Activated CD4-positive, alpha-beta memory T cell treated with anti-CD3 and anti-CD28 coated beads, Interleukin-2, amount 10 ng/mL, durations not matched to agents 7 days and 5 days (primary cell): Measurements from ENCODE around the gene IQCE. TPM values are rescaled to one million over a fixed set of nuclear protein-coding genes. Genes with fewer than 3 reads are reported as not detected.

Source experiments
- CTCF ChIA-PET: fragments of 350-600 bp; sonication (Branson Sonifier 250); formaldehyde crosslinking; loops from one replicate; lab custom pipeline; 2021; ENCODE audit warnings: antibody characterized with exemption, inconsistent platforms; lab: Charles Lee
- POLR2A ChIA-PET: fragments of 350-600 bp; sonication (Branson Sonifier 250); formaldehyde crosslinking; loops from one replicate; lab custom pipeline; 2021; ENCODE audit warnings: antibody characterized with exemption; lab: Charles Lee
- DNase-seq: peaks from one replicate; pipeline ENCODE4 v3.0.0-alpha.2; 2020
- H3K27ac Mint-ChIP-seq: one replicate; pipeline ENCODE4 v1.8.0; 2021; ENCODE audit warnings: mild to moderate bottlenecking, mixed read lengths
- H3K27me3 Mint-ChIP-seq: one replicate; pipeline ENCODE4 v1.8.0; 2021; ENCODE audit warnings: mixed read lengths
- H3K36me3 Mint-ChIP-seq: one replicate; pipeline ENCODE4 v1.8.0; 2021; ENCODE audit warnings: low read depth, mixed read lengths
- H3K4me1 Mint-ChIP-seq: one replicate; pipeline ENCODE4 v1.8.0; 2021; ENCODE audit warnings: mixed read lengths
- H3K4me3 Mint-ChIP-seq: one replicate; pipeline ENCODE4 v1.8.0; 2021; ENCODE audit warnings: mild to moderate bottlenecking, mixed read lengths
- H3K9me3 Mint-ChIP-seq: one replicate; pipeline ENCODE4 v1.8.0; 2021; ENCODE audit warnings: mixed read lengths
- total RNA-seq, 2 experiments: library from RNA; stranded (reverse); gene quantifications; one replicate each; pipeline ENCODE4 v1.2.3, GENCODE V29; 2021

IQCE gene
- total RNA-seq, 2 experiments from 2014 or later = 12.7 to 14.0 TPM

DNA sequence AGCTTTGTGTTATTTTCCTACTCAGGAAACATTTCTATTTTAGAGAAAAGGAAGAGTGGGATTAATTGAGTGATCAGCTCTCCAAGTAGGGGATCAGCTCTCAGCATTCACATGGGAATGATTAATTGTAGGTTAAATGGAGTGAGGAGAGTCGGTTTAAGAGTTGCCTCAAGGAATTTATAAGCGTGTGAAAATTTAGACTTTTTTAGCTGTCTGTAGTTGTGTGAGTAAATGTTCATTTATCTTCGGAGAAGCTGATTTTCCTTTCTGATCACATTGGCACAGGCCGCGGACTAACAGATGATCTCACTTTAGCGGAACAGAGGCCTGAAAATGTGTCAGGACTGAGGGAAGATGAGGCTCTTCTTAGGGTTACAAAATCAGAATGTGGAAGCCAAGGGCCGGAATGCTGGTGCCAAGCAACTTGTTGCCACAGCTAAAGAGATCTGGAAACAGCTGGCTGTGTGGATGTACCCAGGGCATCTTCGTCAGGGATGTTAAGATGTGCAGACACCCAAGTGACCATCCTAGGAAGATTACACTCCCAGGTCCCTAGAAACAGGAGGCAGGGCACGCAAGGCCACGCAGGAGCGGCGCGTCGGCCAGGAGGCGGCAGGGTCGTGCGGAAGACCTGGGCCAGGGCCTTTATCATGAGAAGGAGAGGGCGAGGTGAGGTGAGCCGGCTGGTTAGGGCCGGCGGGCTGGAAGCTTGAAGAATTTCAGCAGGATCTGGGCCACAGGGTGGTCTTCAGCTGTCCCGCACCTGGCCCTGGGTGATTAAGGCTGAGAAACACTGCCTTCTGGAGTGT lies 37.9 kb downstream of the IQCE start:
- Mint-ChIP-seq H3K36me3 (peaks cover 14% of the 10 kb centered on the region), H3K27ac (no peak overlapping the region), H3K4me1 (no peaks in the 10 kb centered on the region), H3K27me3 (no peaks in the 10 kb centered on the region), H3K4me3 (no peak overlapping the region), H3K9me3 (no peaks in the 10 kb centered on the region)
- no peak for DNase-seq
- CTCF ChIA-PET = interaction anchor here (1.1 kb wide), 1 partner anchor 128 kb away, joined by 3 read pairs; no protein-coding TSS in a partner anchor
- POLR2A ChIA-PET = no interaction called here

DNA sequence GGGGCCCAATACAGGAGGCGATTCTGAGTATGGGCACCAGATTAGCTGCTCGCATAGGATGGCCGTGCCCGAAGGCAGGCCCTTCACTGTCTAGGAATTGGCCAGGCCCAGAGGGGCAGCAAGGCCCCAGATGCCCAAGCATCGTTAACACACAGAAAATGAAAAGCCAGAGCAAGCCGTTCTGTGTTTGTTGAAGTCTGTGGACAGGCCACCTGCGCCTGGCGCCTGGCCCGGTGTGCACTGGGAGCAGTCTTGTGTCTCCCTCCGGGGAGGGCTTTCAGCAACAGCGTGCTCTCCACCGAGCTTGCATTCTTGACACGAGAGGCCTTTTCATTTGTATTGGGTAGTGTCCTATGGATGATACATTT lies 38.5 kb downstream of the IQCE start:
- POLR2A ChIA-PET = no interaction called here
- peaks cover 17% of the 10 kb centered on the region for H3K36me3 Mint-ChIP-seq
- H3K9me3 Mint-ChIP-seq = no peaks in the 10 kb centered on the region
- peaks cover 3% of the 10 kb centered on the region for H3K4me1 Mint-ChIP-seq
- H3K27ac Mint-ChIP-seq = no peak overlapping the region
- CTCF ChIA-PET = no interaction called here
- DNase-seq = no peak
- no peak overlapping the region for H3K4me3 Mint-ChIP-seq
- H3K27me3 Mint-ChIP-seq = no peaks in the 10 kb centered on the region

DNA sequence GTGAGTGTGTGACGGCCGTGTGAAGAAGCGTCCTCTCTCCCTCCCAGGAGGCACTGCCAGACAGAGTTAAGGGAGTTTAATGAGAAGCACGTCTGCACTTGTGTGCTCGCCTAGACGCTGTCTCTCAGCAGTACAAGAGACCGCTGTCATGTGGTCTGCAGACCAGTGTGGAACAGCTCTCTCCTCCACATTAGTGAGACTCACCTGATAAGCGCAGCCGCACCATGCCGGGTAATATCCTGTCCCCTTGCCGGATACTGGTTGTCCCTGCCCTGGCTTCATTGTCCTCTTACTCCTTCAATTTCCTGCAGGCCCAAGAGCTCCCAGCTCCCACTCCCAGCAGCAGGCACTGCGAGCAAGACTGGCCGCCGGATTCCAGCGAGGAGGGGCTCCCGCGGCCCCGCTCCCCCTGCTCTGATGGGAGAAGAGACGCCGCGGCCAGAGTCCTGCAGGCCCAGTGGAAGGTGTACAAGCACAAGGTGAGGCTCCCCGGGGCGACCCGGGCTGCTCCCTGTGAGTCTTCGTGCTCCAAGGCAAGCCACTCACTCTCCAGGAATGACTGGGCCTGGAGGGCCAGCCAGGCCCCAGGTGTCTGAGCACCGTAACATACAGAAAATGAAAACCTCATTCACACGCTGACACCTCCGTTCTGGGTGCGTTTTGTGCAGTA lies 39.5 kb downstream of the IQCE start:
- Mint-ChIP-seq H3K4me1 (peaks cover 5% of the 10 kb centered on the region), H3K36me3 (peaks cover 14% of the 10 kb centered on the region), H3K4me3 (no peak overlapping the region), H3K27ac (no peak overlapping the region), H3K9me3 (no peaks in the 10 kb centered on the region), H3K27me3 (no peaks in the 10 kb centered on the region)
- ChIA-PET POLR2A (no interaction called here), CTCF (no interaction called here)
- DNase-seq = no peak

DNA sequence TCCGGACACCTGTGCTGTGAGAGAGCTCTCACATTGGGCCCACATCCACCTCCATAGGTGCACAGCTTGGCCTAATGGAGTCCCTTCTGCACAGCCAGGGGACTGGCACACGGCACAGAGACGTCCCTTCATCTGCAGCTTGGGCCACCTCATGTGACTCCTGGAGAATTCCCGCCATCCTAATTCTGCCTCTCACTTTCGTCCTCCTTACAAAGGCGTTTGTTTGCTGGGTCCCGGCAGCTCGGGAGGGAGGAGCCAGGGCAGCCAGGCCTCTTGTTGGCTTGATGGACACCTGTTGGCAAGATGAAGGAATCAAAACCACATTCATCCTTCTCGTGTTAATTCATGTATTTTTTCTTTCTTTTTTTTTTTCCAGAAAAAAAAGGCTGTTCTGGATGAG lies 42.3 kb downstream of the IQCE start:
- H3K27ac Mint-ChIP-seq = no peak overlapping the region
- DNase-seq = no peak
- no peak overlapping the region for H3K4me3 Mint-ChIP-seq
- ChIA-PET CTCF (no interaction called here), POLR2A (no interaction called here)
- H3K9me3 Mint-ChIP-seq = no peaks in the 10 kb centered on the region
- peaks cover 14% of the 10 kb centered on the region for H3K36me3 Mint-ChIP-seq
- H3K4me1 Mint-ChIP-seq = peaks cover 5% of the 10 kb centered on the region
- H3K27me3 Mint-ChIP-seq = no peaks in the 10 kb centered on the region

DNA sequence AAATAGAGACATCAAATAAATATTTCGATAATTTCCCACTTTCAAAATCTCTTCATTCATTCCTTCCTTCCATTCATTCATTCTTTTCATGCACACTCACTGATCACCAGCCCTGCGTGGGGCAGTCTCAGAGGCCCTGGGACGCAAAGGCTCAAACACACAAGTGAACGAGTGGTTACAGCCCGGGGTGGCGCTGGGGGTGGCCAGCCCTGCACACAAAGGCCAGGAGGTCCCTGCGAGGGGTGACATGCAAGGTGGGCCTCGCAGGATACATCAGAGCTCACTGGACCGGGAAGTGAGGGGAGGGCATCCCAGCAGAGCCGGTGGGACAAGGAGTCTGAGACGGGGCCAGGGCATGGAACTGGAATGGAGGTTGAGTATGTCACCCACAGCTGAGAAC lies 43.1 kb downstream of the IQCE start:
- CTCF ChIA-PET = no interaction called here
- H3K27me3 Mint-ChIP-seq = no peaks in the 10 kb centered on the region

DNA sequence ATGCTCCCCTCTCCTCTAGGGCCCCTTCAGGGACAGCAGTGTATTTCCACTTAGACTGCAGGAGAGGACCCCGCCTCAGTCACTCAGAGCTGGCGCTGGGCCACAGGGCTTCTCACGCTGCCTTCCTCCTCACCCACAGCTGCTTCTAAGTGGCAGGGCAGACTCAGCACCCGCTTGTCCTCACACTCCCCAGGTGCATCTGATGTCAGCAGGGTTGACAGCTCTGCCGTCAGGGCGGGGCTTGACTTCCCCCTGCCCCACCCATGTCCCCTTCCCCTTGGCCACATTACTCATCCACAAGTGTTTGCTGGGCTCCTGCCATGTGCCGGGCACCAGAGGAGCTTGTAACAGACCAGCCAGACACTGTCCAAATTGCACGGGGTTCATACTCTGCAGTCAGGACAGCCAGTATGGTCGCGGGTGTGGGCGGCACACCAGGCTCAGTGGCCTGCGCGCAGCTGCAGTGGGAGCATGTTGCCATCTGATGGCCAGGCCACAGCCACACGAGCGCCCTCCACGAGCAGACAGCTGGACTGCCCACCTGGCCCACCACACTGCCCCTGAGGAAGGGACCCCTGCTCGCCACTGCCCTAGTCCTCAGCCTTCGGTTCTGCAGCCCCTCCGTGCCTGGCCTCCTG lies 43.7 kb downstream of the IQCE start:
- no peaks in the 10 kb centered on the region for H3K27me3 Mint-ChIP-seq
- ChIA-PET POLR2A (interaction anchor here (0.8 kb wide), 1 partner anchor 10 kb away, joined by 3 read pairs; no protein-coding TSS in a partner anchor), CTCF (no interaction called here)
- no peaks in the 10 kb centered on the region for H3K9me3 Mint-ChIP-seq
- DNase-seq = no peak
- no peak overlapping the region for H3K27ac Mint-ChIP-seq
- peaks cover 14% of the 10 kb centered on the region for H3K36me3 Mint-ChIP-seq
- peaks cover 5% of the 10 kb centered on the region for H3K4me1 Mint-ChIP-seq
- H3K4me3 Mint-ChIP-seq = no peak overlapping the region

More for the DNA sequence above, 43.1 kb downstream of the IQCE start:
- Mint-ChIP-seq H3K9me3 (no peaks in the 10 kb centered on the region), H3K27ac (no peak overlapping the region), H3K36me3 (peaks cover 14% of the 10 kb centered on the region), H3K4me3 (no peak overlapping the region), H3K4me1 (peaks cover 5% of the 10 kb centered on the region)
- POLR2A ChIA-PET = interaction anchor here (0.8 kb wide), 1 partner anchor 11 kb away, joined by 3 read pairs; no protein-coding TSS in a partner anchor
- DNase-seq = no peak

DNA sequence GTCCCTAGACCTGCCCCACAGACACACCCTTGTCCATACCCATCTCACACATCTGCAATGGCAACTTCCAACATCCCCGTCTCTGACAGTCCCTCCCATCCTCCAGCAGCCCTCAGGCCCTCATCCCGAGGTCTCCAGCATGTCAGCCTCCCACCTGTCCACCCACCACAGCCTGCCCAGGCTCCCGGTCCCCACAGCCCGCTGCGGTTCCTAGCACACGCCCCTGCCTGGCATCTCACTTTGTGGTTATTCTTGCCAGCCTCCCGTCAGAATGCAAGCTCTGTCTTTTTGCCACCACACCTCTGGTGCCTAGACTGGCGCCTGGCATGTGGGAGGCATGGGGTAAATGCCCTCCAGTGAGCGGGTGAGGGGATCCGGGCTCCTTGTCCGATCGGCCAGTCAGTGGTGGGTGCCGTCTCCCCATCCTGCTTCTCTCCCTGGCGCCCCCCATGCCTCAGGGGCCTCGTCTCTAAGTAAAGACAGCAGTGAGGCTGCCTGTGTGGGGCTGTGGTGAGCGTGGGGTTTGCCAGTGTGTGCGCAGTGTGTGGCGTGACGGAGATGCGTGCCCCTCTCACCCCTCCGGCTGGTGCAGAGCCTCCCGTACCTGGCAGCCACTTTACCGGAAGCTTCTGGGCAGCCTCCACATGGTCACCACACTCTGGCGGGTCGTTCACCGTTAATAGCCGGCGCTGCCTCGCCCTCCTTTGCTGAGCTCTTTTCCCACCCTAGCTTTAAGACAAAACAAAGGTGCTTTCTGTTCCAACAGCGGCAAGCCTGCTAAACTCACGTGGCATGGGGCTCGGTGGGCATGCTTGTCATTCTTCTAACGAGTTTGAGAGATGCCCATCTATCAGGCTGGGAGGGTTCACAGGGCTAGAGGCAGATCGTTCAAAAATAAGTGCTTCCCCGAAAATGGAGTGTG lies 44.5 kb downstream of the IQCE start:
- CTCF ChIA-PET = no interaction called here

DNA sequence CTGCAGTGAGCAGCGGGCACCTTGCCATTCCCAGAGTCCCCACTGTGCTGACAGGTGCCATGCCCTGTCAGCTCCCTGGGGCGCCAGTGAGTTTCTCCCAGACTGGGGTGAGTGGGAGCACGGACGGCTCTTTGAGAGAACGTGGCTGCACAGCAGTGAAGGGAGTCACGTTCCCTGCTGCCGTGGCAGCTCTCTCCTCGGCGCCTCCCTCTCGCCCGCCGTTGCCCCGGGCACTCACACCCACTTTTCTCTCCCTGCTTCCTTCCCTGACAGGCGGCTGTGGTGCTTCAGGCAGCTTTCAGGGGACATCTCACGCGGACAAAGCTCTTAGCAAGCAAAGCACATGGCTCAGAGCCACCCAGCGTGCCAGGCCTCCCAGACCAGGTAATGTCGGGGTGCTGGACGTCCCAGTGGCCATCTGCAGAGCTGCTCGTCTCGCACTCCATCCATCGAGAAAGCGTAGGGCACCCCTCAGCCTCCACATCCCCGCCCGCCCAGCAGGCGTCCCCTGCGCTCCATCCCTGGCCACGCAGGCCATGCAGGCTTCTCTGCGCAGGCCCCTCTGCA lies 45.9 kb downstream of the IQCE start:
- H3K36me3 Mint-ChIP-seq = peaks cover 8% of the 10 kb centered on the region
- no peak for DNase-seq
- H3K27ac Mint-ChIP-seq = no peak overlapping the region
- H3K4me3 Mint-ChIP-seq = no peak overlapping the region
- H3K4me1 Mint-ChIP-seq = peaks cover 12% of the 10 kb centered on the region
- H3K27me3 Mint-ChIP-seq = no peaks in the 10 kb centered on the region
- POLR2A ChIA-PET = interaction anchor here (1.0 kb wide), 1 partner anchor 9 kb away, joined by 3 read pairs; no protein-coding TSS in a partner anchor
- H3K9me3 Mint-ChIP-seq = no peaks in the 10 kb centered on the region
- CTCF ChIA-PET = no interaction called here

More for the DNA sequence above, 44.5 kb downstream of the IQCE start:
- Mint-ChIP-seq H3K4me3 (no peak overlapping the region), H3K36me3 (peaks cover 14% of the 10 kb centered on the region), H3K9me3 (no peaks in the 10 kb centered on the region), H3K4me1 (peaks cover 9% of the 10 kb centered on the region), H3K27ac (no peak overlapping the region), H3K27me3 (no peaks in the 10 kb centered on the region)
- DNase-seq = no peak
- POLR2A ChIA-PET = interaction anchor here (0.8 kb wide), 1 partner anchor 9 kb away, joined by 3 read pairs; no protein-coding TSS in a partner anchor

DNA sequence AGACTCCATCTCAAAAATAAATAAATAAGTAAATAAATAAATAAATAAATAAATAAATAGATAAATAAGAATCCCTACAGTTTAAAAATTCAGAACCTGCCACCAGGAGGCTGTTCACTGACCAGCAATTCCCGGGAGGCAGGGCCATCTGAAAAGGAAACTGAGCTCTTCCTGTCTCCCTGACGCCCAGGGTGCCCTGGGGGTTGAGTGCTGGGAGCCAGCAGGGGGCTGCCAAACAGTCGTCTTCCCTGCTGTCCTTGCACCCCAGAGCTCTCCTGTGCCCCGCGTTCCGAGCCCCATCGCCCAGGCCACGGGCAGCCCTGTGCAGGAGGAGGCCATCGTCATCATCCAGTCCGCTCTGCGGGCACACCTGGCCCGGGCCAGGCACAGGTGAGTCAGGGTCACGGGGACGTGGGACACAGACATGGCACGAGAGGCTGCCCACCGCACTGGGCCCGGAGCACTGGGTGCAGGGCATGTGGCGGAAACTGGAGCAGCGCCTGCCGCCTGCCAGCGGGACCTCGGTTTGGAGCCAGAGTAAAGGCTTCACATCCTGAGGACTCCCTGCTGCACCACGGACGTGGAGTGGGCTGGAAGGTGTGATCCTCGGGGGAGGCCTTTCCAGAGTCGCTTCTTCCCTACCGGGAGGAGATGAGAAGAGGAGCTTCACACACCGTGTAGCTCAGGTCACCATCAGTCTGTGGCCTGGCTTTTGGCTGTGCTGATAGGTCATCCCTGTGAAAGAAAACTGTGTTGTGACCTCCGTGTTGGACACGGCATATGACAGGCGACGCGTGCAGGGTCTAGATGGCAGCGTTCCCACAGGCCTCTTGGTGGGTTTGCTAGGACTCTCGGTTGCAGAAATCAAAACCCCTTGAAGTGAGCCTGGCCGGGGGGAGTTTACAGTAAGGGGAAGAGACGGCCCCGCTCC lies 47.1 kb downstream of the IQCE start:
- CTCF ChIA-PET = no interaction called here
- no peak for DNase-seq

DNA sequence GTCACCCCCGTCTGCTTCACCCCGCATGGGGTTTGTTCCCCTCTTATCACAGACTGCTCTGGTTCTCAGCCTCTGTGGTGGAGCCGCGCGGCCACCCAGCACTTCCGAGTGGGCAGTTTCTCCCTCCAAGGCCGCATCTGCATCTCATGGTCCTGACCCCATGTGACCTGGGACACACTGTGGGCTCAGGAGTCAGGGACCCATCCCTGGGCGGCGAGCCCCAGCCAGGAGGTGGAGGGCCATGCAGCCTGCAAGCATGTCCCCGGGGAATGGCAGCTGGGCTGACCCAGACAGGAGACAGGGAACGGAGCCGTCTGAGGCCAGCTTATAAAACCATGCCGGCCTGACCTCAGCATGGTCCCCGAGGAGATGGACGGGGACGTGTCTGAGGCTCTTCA lies 47.8 kb downstream of the IQCE start:
- Mint-ChIP-seq H3K27ac (no peak overlapping the region), H3K4me3 (no peak overlapping the region), H3K27me3 (no peaks in the 10 kb centered on the region), H3K4me1 (peaks cover 12% of the 10 kb centered on the region), H3K36me3 (peaks cover 4% of the 10 kb centered on the region), H3K9me3 (no peaks in the 10 kb centered on the region)
- CTCF ChIA-PET = no interaction called here
- no peak for DNase-seq
- POLR2A ChIA-PET = interaction anchor here (1.1 kb wide), 1 partner anchor 25 kb away, joined by 3 read pairs; the partner anchor contains the start of gene TTYH3

More for the DNA sequence above, 47.1 kb downstream of the IQCE start:
- POLR2A ChIA-PET = no interaction called here
- H3K27me3 Mint-ChIP-seq = no peaks in the 10 kb centered on the region
- peaks cover 4% of the 10 kb centered on the region for H3K36me3 Mint-ChIP-seq
- H3K9me3 Mint-ChIP-seq = no peaks in the 10 kb centered on the region
- H3K27ac Mint-ChIP-seq = no peak overlapping the region
- H3K4me1 Mint-ChIP-seq = peaks cover 12% of the 10 kb centered on the region
- no peak overlapping the region for H3K4me3 Mint-ChIP-seq
